ENCODE data around the gene PPIG. TPM values are rescaled to one million over a fixed set of nuclear protein-coding genes. Genes with fewer than 3 reads are reported as not detected.

PPIG gene
- total and polyA plus RNA-seq, 2 of the 4 experiments (the other 2 are of a cell fraction) = 10.4 to 16.7 TPM

DNA sequence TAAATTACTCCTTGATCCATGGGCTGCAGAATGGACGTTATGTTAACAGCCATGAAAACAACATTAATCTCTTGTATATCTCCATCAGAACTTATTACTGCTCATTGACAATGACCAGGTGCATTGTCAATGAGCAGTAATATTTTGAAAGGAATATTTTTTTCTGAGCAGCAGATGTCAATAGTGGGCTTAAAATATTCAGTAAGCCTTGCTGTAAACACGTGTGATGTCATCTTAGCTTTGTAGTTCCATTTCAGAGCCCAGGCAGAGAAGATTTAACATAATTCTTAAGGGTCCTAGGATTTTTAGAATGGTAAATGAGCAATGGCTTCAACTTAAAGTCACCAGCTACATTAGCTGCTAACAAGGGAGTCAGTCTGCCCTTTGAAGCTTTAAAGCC lies 83.4 kb downstream of the PPIG start:
- Histone ChIP-seq H3K4me1 (ENCODE audit: control insufficient read depth, insufficient read depth, low read length) (0 out of 2 replicates have a peak, but pooled peaks cover 2% of the 10 kb centered on the region), H3K14ac (replicated peaks; ENCODE audit: low read depth, low read length) (no peak overlapping the region), H4K8ac (ENCODE audit: low read depth in 2 of 2, low read length in 2 of 2) (no peak overlapping the region), H3K4ac (ENCODE audit: low read depth, low read length) (no peak overlapping the region), H3K79me1 (ENCODE audit: low read depth in 1 of 2, low read length in 2 of 2) (no peaks in the 10 kb centered on the region), H3K18ac (ENCODE audit: low read depth, low read length) (no peak overlapping the region), H4K5ac (ENCODE audit: low read depth, low read length) (no peak overlapping the region), H3K27me3 (ENCODE audit: control insufficient read depth, insufficient read depth, low read length) (peaks cover 4% of the 10 kb centered on the region; the same call in 1 of the 2 replicates), H3K4me3 (ENCODE audit: insufficient read depth, low read depth, low read length) (no peak overlapping the region), H2AK9ac (replicated peaks; ENCODE audit: low read depth, low read length, poor library complexity) (no peak overlapping the region), H2BK5ac (ENCODE audit: low read depth, low read length, poor library complexity, severe bottlenecking) (no peak overlapping the region), H3K4me2 (ENCODE audit: low read depth, low read length) (no peak overlapping the region), H3K9ac (ENCODE audit: low read depth, low read length) (no peak overlapping the region), H2BK20ac (ENCODE audit: low read depth, low read length) (no peak overlapping the region), H3K36me3 (ENCODE audit: control insufficient read depth, insufficient read depth, low read length) (no peaks in the 10 kb centered on the region), H3K9me3 (ENCODE audit: control insufficient read depth, insufficient read depth, low read length) (no peaks in the 10 kb centered on the region), H3K23ac (ENCODE audit: low read depth, low read length) (no peak overlapping the region), H4K20me1 (ENCODE audit: insufficient read depth, low read length) (no peaks in the 10 kb centered on the region), H3K27ac (ENCODE audit: insufficient read depth, low read length) (no peak overlapping the region), H3K56ac (ENCODE audit: extremely low read depth, insufficient read depth, low read length) (no peak overlapping the region), H2AK5ac (ENCODE audit: low read depth, low read length) (no peak overlapping the region), H3K9me1 (ENCODE audit: insufficient read depth, low read length) (no peaks in the 10 kb centered on the region), H4K91ac (ENCODE audit: insufficient read depth, low read depth, low read length) (no peak overlapping the region), H2BK15ac (ENCODE audit: low read depth, low read length) (no peak overlapping the region), H2AFZ (replicated peaks; ENCODE audit: low read length, poor library complexity) (no peak overlapping the region), H2BK120ac (ENCODE audit: low read depth, low read length) (no peak overlapping the region)
- ChIA-PET CTCF (interaction anchor here (1.2 kb wide), 1 partner anchor 17 kb away, joined by 7 read pairs; no protein-coding TSS in a partner anchor), POLR2A (ENCODE audit: unreplicated experiment) (no interaction called here)
- TF ChIP-seq, protein P1, sequence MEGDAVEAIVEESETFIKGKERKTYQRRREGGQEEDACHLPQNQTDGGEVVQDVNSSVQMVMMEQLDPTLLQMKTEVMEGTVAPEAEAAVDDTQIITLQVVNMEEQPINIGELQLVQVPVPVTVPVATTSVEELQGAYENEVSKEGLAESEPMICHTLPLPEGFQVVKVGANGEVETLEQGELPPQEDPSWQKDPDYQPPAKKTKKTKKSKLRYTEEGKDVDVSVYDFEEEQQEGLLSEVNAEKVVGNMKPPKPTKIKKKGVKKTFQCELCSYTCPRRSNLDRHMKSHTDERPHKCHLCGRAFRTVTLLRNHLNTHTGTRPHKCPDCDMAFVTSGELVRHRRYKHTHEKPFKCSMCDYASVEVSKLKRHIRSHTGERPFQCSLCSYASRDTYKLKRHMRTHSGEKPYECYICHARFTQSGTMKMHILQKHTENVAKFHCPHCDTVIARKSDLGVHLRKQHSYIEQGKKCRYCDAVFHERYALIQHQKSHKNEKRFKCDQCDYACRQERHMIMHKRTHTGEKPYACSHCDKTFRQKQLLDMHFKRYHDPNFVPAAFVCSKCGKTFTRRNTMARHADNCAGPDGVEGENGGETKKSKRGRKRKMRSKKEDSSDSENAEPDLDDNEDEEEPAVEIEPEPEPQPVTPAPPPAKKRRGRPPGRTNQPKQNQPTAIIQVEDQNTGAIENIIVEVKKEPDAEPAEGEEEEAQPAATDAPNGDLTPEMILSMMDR (conservative IDR thresholded peaks at IDR 0.05; ENCODE audit: low read depth, low read length) = no peak
- no peak for TF ChIP-seq USF2 (IDR thresholded peaks at IDR 0.05; ENCODE audit: low read depth, low read length)
- TF ChIP-seq BHLHE40 (IDR thresholded peaks at IDR 0.05; ENCODE audit: low read depth, low read length) = no peak
- TF ChIP-seq NFE2L2 (IDR thresholded peaks at IDR 0.05; ENCODE audit: low read depth, low read length) = no peak
- TF ChIP-seq FOS (IDR thresholded peaks at IDR 0.05; ENCODE audit: low read depth, low read length) = no peak
- no peak for TF ChIP-seq MAZ (IDR thresholded peaks at IDR 0.05; ENCODE audit: borderline replicate concordance, low read depth, low read length)
- TF ChIP-seq MXI1 (IDR thresholded peaks at IDR 0.05; ENCODE audit: borderline replicate concordance, low read depth, low read length) = no peak
- no peak for TF ChIP-seq RAD21 (IDR thresholded peaks at IDR 0.05; ENCODE audit: low read length)
- TF ChIP-seq CHD1 (IDR thresholded peaks at IDR 0.05; ENCODE audit: low read depth, low read length) = no peak
- intact Hi-C loops (cut with micrococcal nuclease) (no loop called here), dilution Hi-C loops (cut with HindIII; ENCODE audit: low sequenced_read_pairs, unreplicated experiment) (no loop called here), in situ Hi-C loops (cut with MboI; ENCODE audit: low sequenced_read_pairs) (no loop called here)
- ATAC-seq (ENCODE audit: low read depth) (no peak), DNase-seq (no peak)
- no CpG with 5 or more reads among the region's 2 CpGs for WGBS, 2 experiments (ENCODE audit: extremely low coverage in 2 of 2, insufficient read length in 1 of 2)
- no TSS peak for BruUV-seq (replicated peaks)
